ENCODE measurements around the gene ARFGEF3. TPM values are rescaled to one million over a fixed set of nuclear protein-coding genes. Genes with fewer than 3 reads are reported as not detected.

Gene ARFGEF3
- total RNA-seq, 1 experiment from 2014 or later: 20.1 TPM

GRCh38 chr6:138218449-138218848, 56.7 kb downstream of the ARFGEF3 start, which contains the start of gene PBOV1:
Gene PBOV1, minus strand, starts transcription at chr6:138218491. Its CDS starts 96 bp downstream, at chr6:138218395.
- H3K9me3 Mint-ChIP-seq: no peaks in the 10 kb centered on the region
- TF ChIP-seq CTCF (IDR thresholded peaks at IDR 0.05) (no peak), EMX1 (CRISPR knock-in tag; IDR thresholded peaks at IDR 0.05) (no peak), ATF1 (CRISPR knock-in tag; IDR thresholded peaks at IDR 0.05) (no peak), ZNF423 (CRISPR knock-in tag; IDR thresholded peaks at IDR 0.05) (no peak), SOX15 (CRISPR knock-in tag; IDR thresholded peaks at IDR 0.05) (no peak), ZNF512 (CRISPR knock-in tag; IDR thresholded peaks at IDR 0.05; ENCODE audit: borderline replicate concordance) (no peak), ESRRA (CRISPR knock-in tag; IDR thresholded peaks at IDR 0.05; ENCODE audit: borderline replicate concordance) (no peak), AFF4 (CRISPR knock-in tag; IDR thresholded peaks at IDR 0.05; ENCODE audit: borderline replicate concordance) (no peak), PREB (CRISPR knock-in tag; IDR thresholded peaks at IDR 0.05; ENCODE audit: borderline replicate concordance) (no peak), ZNF396 (CRISPR knock-in tag; IDR thresholded peaks at IDR 0.05; ENCODE audit: borderline replicate concordance) (no peak), NFE2L1 (CRISPR knock-in tag; IDR thresholded peaks at IDR 0.05) (no peak)
- H3K36me3 Mint-ChIP-seq: no peaks in the 10 kb centered on the region
- H3K27me3 Mint-ChIP-seq (ENCODE audit: low read depth): no peaks in the 10 kb centered on the region
- no peak within 1 kb of the TSS for H3K27ac Mint-ChIP-seq
- ATAC-seq (no peak), DNase-seq (ENCODE audit: low spot score) (no peak)
- H3K4me3 Mint-ChIP-seq: no peak within 1 kb of the TSS
- peaks cover 9% of the 10 kb centered on the region for H3K4me1 Mint-ChIP-seq
- ChIA-PET CTCF (no interaction called here), POLR2A (no interaction called here)

GRCh38 chr6:138219398-138219797, 57.7 kb downstream of the ARFGEF3 start:
- Mint-ChIP-seq H3K27ac (no peak overlapping the region), H3K36me3 (no peaks in the 10 kb centered on the region), H3K4me1 (peaks cover 9% of the 10 kb centered on the region), H3K27me3 (ENCODE audit: low read depth) (no peaks in the 10 kb centered on the region), H3K9me3 (no peaks in the 10 kb centered on the region), H3K4me3 (no peak overlapping the region)
- ATAC-seq: no peak
- DNase-seq (ENCODE audit: low spot score): no peak
- CTCF ChIA-PET: interaction anchor here (1.2 kb wide), 1 partner anchor 8 kb away, joined by 6 read pairs; no protein-coding TSS in a partner anchor
- POLR2A ChIA-PET: no interaction called here
- TF ChIP-seq E2F4 (CRISPR knock-in tag; IDR thresholded peaks at IDR 0.05; ENCODE audit: borderline replicate concordance, low read depth): no peak
- no peak for TF ChIP-seq ELF4 (CRISPR knock-in tag; IDR thresholded peaks at IDR 0.05; ENCODE audit: low read depth)
- TF ChIP-seq CTCF (IDR thresholded peaks at IDR 0.05): no peak
- TF ChIP-seq ZBTB21 (CRISPR knock-in tag; IDR thresholded peaks at IDR 0.05; ENCODE audit: borderline replicate concordance): no peak
- TF ChIP-seq CDX4 (CRISPR knock-in tag; IDR thresholded peaks at IDR 0.05; ENCODE audit: borderline replicate concordance): no peak
- TF ChIP-seq NFE2L1 (CRISPR knock-in tag; IDR thresholded peaks at IDR 0.05): no peak
- no peak for TF ChIP-seq ZNF396 (CRISPR knock-in tag; IDR thresholded peaks at IDR 0.05; ENCODE audit: borderline replicate concordance)
- TF ChIP-seq MXD4 (CRISPR knock-in tag; IDR thresholded peaks at IDR 0.05; ENCODE audit: borderline replicate concordance): no peak
- TF ChIP-seq GABPB1 (CRISPR knock-in tag; IDR thresholded peaks at IDR 0.05): no peak
- TF ChIP-seq STAT6 (CRISPR knock-in tag; conservative IDR thresholded peaks at IDR 0.05; ENCODE audit: low read depth): no peak
- no peak for TF ChIP-seq ETV6 (CRISPR knock-in tag; IDR thresholded peaks at IDR 0.05)
